SHP77 (cell line): ENCODE results near the gene TUBB4B.

Experiments
- DNase-seq, 2 experiments: peaks; one replicate each; lab custom pipeline; 2025; lab: John Stamatoyannopoulos, UW

The TUBB4B gene

DNA sequence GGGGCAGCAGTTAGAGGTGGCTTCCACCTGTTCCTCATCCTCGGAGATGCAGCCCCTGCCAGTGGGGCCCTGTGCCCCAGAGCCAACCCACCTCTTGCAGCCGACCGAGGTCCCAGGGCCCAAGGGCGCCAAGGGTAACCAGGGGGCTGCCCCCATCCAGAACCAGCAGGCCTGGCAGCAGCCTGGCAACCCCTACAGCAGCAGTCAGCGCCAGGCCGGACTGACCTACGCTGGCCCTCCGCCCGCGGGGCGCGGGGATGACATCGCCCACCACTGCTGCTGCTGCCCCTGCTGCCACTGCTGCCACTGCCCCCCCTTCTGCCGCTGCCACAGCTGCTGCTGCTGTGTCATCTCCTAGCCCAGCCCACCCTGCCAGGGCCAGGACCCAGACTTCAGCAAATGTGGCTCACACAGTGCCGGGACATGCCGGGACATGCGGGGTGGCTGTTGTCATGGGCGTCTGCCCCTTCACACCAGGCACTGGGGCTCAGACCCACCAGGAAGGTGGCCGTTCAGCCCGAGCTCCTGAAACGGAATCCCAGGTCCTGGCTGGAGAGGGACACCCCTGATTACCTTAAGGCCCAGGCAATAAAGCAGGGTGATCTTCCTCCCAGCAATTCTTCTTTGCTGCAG, 15.3 kb upstream of the TUBB4B start:
- no peak for DNase-seq

DNA sequence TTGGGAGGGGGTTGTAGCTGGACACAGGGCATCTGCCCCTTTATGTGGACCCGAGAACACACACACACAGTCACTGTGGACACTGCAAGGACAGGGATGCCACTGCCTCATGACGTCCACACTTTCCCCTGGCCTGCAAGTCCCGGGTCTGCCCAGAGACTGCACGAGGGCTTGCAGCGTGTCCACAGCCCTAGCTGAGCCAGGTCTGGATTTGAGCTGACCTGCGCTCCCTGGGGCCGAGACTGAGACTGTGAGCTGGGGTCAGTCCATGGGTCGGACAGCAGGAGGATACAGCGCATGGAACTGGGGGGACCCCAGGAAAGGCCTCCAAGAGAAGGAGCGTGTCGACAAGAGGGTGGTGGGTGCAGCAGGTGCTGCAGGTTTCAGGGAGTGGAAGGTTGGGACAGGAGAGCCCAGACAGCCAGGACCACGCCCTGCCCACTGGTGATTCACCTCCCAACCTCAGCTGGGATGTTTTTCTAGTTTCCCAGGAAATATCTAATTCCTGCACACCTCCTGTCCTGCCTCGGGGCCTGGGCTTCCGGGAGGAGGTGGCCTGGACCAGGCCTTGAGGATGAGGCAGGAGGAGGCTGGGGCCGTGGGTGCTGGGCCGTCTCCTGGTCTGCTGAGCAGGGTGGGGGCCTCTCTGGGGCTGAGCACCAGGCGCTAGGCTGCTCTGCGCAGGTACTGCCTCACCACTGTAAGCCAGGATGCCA, 14.6 kb upstream of the TUBB4B start:
- no peak for DNase-seq

GRCh38 chr9:137227054-137227852, 13.8 kb upstream of the TUBB4B start, which contains the start of gene RNF224:
RNF224 (plus strand) TSS chr9:137227502; CDS start chr9:137228336, 834 bp downstream.
- DNase-seq = peak; percentile 71 to 77

DNA sequence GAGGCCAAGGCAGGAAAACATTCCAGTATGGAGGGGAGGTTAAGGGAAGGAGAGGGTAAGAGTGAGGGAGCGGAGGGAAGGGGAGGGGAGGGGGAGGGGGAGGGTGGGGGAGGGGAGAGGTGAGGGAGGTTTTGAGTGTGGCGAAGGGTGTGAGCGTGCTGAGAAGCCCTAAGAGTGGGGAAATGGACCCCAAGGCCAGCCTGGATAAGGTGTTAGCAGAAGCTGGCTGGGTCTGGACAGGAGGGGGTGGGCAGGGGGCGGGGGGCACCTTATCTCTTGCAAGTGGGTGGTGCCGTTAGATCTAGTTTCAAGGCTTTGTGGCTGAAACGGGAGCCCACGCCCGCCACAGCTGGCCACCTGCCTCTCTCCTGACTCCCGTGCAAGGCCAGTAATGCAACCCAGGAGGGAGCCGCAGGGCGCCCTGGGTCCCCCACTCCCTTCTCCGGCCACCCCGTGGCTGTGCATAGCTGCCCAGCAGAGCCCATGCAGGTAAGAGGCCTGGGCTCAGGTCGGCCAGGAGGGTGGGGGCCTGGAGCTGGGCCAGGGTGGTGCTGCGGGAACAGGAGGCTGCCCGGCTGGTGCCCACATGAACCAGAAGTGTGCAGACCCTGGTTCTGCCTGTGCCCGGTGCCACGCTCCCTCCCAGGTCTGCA, 13.1 kb upstream of the TUBB4B start:
- DNase-seq = no peak

DNA sequence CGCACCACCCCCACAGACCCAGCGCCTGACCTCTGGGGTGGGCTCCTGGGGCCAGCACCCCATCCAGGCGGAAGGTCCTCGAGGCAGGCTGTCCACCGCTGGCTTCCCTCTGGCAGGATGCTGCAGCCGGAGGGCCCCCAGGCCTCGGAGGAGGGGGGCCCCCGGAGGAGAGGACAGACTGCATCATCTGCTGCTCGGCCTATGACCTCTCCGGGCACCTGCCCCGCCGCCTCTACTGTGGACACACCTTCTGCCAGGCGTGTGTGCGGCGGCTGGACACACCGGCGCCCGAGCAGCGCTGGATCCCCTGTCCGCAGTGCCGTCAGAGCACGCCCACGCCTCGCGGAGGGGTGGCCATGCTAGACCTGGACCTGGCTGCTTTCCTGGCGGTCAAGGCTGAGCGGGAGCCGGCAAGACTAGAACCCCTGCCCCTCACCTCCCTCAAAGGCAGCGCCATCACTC, 12.6 kb upstream of the TUBB4B start:
- DNase-seq = no peak

DNA sequence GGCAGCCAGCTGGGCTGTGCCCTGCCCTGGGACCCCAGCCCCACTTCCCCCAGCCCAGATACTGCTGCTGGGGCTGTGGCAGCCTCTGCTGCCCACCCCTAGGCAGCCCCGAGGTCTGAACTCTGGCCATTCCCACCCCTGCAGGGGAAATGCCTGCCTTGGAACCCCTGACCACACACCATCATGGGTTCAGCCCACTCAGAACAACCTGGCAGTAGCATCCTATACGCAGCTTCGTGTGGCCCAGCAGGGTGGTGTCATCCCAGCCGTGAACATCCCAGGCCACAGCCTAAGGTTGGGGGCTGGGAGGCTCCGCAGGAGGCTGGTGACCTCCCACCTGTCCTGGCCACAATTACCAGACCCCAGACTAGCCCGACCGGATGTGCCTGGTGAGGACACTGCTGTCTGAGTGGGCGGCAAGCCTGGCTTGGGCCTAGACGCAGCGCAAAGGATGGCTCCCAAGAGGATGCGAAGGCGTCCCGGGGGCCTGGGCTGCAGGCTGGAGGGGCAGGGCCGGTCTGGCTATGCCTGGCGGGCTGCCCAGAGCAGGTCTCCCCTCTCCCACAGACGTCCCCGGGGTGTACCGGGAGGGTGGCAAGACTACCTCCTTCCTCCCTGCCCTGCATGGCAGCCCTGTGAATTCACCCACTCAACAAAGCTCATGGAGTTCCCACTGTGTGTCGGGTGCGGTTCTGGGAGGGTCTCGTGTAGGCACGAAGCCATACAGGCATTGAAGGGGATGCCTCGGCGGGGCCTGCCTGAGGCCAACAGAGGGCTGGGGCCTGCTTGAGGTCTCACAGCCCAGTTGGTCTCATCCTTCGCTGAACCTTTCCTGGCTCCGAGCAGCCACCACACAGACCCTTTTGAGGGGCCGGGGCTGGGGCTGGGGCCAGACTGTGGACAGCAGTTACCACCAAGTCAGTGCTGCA, 11.9 kb upstream of the TUBB4B start:
- no peak for DNase-seq

DNA sequence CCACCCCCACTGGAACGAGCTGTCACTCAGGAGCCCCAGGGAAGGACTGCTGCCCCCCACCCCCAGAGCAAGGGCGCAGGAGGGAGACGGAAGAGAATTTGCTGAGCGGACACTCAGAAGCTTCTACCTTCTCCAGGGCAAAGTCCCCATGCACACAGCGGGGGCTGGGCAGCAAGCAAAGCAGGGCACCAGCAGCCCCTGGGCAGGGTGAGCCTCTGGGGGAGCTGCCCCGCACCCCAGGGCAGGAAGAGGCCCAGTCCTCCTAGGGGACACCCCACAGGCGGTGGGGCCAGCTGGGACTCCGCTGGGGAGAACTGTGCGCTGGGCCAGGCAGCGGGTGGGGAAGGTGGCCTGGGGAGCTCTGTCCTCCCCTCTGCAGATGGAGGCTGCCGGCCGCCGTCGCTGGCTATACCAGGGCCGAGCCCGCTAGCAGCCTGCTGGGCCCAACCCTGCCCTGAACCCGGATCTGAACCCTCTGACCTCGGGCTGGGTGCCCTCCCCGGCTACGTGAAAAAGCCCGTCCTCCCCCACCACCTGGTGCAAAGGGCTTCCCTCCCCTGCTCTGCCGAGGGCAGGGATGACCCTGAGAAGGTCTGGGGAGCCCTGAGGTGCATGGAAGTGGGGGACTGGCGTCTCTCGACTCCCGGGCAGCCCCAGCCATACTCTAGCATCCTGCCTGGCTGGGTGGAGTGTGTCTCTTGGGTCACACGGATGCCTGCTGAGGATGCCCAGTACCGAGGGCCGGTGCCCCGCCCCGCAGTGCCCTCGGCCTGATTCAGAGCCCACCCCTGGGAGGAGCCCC, 11.0 kb upstream of the TUBB4B start:
- DNase-seq = no peak

- DNase-seq = no peak
Observed at GRCh38 chr9:137230705-137231371, 10.2 kb upstream of the TUBB4B start, which contains the start of gene SLC34A3. SLC34A3 (plus strand) TSS chr9:137230901; CDS start chr9:137231703, 802 bp downstream.

GRCh38 chr9:137231372-137232039, 9.6 kb upstream of the TUBB4B start:
- no peak for DNase-seq

DNA sequence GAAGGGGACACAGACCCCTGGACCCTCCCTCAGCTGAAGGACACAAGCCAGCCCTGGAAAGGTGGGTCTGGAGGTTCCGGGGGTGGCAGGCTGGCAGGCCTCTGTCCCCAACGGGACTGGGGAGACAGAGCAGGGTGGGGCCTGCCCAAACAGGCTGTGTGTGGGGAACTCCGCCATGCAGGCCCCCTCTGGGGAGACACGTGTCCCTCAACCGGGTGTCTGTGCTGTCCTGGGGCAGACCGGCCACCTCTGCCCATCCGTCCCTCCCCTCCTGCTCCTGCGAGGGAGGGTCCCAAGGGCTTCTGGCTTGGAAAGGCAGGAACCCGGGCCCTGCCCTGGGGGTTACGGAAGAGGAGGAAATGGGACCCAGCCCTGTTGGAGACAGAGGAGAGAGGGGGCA, 9.0 kb upstream of the TUBB4B start:
- no peak for DNase-seq

GRCh38 chr9:137232510-137232909, 8.6 kb upstream of the TUBB4B start:
- DNase-seq = no peak

DNA sequence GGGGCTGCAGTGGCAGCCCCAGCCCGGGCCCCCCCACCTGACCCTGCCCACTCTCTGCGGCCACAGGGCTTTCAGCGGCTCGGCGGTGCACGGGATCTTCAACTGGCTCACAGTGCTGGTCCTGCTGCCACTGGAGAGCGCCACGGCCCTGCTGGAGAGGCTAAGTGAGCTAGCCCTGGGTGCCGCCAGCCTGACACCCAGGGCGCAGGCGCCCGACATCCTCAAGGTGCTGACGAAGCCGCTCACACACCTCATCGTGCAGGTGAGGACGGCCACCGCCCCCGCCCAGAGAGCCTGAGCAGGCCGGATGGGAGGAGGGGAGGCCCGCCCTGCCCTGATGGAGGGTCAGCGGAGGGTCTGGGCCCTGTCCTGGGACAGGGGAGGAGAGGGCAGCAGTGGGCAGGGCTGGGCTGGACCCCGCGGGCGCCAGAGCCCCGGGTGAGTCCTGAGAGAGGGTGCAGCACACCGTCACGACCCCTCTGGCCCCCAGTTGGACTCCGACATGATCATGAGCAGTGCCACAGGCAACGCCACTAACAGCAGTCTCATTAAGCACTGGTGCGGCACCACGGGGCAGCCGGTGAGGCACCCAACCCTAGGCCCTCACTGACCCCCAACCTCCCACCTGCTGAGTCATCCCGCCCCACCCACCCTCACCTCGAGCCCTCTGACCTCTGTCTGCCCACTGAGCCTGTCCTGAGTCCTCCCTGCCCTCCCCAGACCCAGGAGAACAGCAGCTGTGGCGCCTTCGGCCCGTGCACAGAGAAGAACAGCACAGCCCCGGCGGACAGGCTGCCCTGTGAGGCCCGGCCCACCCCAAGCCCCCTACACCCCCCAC, 7.7 kb upstream of the TUBB4B start:
- DNase-seq = peak in 1 of 2 experiments; percentile 41

DNA sequence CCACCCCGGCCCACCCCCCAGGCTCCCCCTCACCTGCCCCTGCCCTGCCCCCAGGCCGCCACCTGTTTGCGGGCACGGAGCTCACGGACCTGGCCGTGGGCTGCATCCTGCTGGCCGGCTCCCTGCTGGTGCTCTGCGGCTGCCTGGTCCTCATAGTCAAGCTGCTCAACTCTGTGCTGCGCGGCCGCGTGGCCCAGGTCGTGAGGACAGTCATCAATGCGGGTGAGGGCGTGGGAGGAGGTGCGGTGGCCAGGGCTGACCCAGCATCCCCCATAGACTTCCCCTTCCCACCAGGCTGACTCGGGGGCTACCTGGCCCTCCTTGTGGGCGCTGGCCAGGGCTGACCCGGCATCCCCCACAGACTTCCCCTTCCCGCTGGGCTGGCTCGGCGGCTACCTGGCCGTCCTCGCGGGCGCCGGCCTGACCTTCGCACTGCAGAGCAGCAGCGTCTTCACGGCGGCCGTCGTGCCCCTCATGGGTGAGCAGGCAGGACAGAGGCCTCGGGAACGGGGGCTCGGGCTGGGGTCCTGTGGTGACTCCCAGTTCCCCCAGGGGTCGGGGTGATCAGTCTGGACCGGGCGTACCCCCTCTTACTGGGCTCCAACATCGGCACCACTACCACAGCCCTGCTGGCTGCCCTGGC, 6.9 kb upstream of the TUBB4B start:
- no peak for DNase-seq

GRCh38 chr9:137234758-137235423, 6.2 kb upstream of the TUBB4B start:
- DNase-seq = no peak

DNA sequence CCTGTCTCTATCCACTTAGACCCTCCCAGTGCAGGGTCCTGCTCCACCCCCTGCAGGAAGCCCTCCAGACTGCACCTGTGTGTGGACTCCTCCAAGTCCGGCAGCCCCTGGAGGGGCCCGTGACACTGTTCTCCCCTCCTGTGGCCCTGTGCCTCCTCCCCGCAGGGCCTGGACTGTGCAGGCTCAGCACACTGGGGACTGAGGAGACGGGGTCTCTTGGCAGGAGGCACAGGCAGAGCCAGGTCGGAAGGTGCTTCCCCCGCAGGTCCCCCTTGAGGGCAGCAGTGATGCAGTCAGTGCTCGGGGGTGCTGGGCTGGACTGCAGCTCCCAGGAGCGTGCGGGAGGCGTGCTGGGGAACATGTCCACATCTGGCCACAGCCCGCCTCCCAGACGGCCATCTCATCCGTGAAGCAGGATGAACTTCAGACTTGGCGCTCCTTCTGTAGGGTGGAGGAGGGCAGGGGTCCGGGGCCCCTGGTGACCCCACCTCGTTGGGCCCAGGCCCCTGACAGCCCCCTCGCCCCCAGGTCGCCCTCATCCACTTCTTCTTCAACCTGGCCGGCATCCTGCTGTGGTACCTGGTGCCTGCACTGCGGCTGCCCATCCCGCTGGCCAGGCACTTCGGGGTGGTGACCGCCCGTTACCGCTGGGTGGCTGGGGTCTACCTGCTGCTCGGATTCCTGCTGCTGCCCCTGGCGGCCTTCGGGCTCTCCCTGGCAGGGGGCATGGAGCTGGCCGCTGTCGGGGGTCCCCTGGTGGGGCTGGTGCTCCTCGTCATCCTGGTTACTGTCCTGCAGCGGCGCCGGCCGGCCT, 5.5 kb upstream of the TUBB4B start:
- no peak for DNase-seq
